NOMO-1 treated with DMSO at 0.1 percent for 48 hours (cell line): ENCODE measurements around the gene ARHGAP30.

Experiments
- DNase-seq: peaks from one replicate; lab custom pipeline; 2025; ENCODE audit not compliant: unreplicated experiment; lab: John Stamatoyannopoulos, UW

ARHGAP30 gene

DNA sequence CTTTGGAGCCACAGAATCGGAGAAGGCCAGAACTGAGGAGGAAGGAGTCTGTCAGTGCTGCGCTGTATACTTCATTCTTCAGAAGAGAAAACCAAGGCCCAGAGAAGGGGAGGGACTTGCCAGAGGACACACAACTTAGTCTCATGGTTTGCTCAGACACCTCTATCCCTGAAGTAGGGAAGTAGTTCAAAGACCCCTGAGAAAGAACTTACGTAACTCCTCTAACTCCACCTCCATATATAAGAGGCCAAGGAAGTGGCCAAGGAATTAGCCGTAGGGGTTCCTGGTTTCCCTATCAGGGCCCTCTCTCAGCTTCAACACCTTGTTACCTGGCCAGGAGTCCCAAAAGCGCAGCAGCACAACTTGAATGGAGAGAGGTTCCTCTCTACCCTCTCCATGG, 20.2 kb upstream of the ARHGAP30 start:
- no peak for DNase-seq

DNA sequence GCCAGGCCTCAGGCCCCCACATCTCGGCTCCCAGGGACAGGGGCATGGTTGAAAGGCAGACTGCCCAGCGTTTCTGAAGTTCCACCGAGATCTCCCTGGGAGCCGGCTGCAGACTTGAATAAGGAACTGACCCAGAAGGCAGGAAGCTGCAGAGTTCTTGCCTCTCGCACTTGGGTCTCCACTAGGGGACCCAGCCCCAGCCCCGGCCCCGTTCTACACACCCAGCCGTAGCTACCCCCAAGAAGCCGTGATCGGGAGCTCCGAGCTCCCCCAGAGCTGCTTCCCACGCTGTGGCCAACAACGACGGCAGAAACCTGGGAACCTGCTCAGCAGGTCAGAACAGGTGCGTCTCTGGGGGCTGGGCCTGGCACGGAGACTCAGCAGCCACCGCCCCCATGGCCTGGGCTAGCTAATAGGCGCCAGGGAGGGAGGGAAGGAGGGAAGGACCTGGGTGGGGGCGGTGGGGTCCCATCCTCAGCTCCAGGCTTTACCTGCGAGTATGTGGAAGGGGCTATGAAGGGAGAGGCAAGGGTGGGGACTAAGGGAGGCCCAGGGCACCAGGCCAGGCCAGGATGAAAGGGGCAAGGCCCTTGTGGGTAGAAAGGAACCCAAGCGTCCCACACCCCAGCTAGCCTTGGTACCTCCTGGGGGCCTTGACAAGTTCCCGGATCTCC, 19.7 kb upstream of the ARHGAP30 start, which contains the start of gene NECTIN4:
TSS of gene NECTIN4 (minus strand) at position 308 of the 674 bp plus-strand sequence. CDS start at position 46, 262 bp downstream.
- DNase-seq = no peak

DNA sequence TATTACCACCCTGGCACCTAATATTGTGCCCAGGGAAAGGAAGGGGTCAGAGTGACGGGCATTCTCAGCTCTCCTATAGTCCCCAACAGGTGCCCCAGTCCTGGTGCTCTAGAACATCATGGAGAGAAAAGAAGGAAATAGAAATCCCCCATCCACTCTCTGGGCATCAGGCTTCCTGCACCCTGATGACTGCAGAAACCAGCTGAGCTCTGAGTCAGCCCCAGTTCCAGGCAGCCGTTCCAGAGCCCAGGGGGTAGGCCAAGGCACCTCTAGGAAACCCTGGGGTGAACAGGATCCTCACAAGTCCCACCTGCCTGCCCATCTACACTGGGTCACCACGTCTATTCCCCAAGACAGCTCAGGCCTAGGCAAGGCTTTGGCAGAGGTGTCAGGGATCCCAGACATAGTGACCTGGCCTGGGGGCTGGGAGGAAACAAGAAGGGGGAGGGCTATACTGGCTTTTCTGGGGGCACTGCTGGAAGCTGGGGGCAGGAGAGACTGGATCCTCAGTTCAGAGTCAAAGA, 19.0 kb upstream of the ARHGAP30 start:
- no peak for DNase-seq

DNA sequence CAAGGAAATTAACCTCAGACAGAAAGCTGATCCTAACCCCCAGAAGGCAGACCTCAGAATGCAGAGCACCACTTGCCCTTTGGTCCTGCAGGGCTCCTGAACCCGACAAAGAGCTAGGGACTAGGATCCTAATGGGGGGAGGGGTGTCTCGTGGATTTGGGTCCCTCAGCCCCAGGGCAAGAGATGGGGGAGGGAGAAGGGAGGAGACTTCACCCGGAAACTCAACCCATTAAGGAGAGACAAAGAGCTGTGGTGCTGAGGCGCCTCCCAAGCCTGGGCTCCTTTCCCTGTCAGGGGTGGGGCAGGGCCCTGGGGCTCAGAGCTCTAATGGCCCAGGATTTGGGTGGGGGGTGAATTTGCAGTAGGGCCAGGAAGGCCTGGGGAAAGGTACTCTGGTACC, 16.8 kb upstream of the ARHGAP30 start:
- DNase-seq = no peak

DNA sequence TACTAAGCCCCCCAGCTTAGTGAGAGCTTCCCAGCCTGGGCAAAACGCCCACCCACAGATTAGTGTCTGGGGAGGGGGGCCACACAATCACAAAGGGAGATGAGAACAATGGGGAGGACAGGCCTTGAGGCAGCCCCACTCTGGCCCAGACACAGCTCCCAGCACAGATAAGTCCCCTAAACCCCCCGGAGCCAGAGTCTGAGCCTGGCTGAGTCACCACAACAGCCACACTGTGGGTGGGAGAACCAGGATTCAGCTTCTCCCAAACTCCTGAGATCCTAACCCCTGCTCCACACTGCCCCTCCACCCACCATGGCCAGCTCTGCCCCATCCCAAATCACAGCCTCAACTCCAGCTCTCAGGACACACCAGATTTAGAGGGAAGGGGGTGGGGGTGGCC, 15.5 kb upstream of the ARHGAP30 start:
- no peak for DNase-seq

DNA sequence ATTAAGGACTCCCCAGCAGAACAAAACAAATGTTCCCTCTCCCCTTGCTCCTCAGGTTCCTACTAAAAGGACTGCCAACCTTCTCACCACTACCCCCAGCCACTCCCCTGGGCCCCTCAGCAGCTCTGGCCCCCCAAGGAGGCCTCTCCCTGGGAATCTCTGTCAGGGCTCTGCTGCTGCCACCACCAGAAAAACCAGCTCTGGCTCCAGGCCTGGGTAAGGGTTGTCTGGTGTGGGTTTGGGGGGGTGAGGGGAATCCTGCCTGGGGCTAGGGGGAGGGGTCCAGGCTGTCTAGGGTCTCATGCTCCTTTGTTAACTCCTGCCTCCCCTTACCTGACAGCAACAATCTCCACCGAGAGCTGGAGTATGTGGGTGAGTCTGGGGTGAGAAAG, 14.9 kb upstream of the ARHGAP30 start:
- no peak for DNase-seq

DNA sequence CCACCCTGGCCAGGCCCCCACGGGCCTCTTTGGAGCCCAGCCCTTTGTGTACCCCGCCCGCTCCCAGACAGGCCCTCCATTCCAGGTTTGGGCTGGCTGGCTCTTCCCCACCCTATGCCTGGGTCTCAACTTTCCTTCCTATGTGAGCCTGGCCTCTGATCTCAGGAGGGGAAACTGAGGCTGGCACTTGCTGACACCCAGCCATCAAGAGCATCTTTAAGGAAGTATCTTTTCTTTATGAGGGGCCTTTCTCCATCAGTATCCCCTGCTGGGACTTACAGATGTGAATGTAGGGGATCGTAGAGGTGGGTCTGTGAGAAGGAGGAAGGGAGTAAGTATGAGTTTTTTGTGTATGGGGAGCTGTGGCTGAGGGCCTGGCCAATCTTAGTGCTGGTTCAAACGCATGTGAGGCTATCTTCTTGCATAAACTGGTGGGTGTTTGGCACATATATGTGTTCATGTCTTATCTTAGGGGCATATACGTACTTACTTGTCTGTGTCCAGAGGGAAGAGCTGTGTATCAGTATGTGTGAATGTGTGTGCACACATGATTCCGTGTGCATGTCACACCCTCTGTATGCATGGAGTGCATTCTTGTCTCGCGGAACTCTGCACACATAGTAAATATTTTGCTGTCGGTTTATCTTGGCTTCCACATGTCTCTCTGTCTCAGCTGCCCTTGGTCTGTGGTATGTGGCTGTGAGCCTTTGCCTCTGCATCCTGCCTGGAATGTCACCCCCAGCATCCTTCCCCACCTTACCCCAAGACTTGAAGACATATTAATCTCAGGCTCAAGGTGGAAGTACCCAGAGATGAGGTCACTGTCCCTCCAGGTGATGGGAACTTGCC, 14.3 kb upstream of the ARHGAP30 start:
- DNase-seq = no peak

DNA sequence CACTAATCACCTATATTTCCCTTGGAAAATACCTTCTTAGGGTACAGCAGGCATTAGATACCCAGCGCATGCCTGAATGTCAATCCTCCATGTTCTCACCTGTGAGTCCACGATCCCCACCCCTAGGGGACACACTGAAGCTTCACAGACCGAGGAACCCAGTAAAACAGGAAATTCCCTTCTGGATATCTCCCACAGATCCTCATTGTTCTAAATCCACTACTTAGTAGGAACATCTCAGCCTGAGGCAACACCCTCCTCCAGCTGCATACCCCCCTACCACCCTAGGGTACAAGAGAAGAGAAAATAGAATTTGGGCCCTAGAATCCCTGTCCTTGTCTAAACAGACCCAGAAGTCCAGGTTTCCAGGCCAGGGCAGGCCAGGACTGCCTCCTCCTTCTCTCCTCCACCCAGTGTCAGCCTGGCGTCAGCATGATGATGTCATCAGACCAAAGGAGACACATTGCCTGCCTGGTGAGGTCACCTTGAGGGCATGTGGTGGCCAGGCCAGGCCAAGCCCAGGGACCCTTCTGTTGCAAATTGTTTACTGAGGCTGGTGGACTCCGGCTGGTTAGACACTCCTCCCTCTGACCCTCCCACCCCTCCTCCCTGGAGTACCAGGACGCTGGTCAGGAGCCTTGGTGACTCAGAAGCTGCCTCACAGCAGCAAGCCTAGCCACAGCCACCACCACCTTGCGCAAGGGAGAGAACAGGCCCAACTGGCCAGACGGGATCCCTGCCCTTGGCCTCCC, 13.5 kb upstream of the ARHGAP30 start:
- peak; percentile 85 for DNase-seq

DNA sequence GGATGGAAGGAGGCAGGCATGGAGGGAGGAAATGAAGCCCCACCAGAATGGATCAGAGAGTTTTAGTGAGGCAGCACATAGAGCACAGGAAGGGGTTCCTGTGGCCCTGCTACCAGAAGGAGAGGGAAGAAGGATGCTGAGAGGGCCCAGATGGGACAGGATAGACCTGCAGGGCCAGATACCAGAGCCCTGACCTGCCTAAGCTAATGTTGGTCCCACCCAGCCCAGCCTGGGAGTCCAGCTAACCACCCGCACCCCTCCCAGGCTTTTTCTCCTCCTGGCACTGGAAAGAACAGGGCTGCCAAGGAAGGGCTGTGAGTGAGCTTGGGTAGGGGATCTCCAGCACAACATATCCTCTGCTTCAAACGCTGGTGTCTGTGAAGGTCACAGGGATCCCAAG, 12.8 kb upstream of the ARHGAP30 start:
- DNase-seq = no peak

DNA sequence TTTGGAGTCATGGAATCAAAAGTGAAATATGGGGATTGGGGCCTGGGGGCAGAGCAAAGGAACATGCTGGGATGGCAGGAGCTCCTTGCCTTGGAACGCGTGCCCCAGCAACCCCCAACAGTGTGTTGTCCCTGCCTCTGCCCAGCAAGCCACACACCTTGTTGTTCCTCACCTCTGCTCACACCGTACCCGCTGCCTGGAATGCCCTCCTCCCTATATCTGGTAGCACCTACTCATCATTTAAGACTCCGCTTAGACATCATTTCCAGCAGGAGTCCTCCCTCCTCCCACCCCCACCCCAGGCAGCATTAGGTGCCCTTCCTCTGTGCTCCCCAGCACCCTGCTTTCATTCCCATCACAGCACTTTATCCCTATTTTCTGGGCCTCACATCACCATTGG, 11.8 kb upstream of the ARHGAP30 start:
- no peak for DNase-seq

DNA sequence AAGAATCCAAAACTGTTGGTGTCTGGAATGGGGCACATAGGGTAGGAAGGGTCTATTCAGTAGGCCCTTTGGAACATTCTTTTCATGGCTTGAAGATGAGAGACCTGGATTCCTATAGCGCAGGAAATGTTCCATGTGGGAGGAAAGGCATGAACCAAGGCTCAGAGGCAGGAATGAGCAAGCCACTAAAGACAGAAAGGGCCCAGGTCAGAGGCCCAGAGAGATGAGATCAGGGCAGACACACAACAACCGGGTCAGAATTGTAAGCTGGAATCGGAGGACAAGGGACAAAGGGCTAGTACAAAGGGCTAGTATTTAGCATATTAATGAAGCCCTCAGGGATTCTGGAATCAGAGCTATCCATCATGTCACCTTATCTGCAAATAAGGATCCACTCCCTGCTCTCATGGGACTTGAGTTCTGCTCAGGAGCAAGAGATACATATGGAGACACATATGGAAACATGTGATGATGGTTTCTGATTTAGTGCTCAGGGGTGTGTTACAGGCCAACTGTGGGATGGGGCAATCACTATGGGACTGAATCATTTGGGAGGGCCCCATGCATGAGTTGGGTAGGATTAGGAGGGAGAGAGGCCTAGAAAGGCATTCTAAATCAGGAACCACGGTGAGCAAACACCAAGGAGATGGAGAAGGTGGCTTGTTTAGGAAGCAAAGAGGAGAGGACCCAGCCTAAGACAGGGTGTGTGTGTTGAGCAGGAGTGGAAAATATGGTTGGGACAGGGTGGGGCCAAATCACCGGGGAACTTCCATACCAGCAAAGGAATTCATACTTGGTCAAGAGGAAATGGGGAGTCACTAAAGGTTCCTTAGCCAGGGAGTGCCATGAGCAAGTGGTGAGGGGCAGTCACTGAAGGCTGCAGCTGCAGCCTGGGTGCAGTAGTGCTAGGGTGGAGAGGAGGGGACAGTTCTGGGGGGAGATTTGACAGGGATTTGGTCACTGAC, 11.0 kb upstream of the ARHGAP30 start:
- DNase-seq = no peak

DNA sequence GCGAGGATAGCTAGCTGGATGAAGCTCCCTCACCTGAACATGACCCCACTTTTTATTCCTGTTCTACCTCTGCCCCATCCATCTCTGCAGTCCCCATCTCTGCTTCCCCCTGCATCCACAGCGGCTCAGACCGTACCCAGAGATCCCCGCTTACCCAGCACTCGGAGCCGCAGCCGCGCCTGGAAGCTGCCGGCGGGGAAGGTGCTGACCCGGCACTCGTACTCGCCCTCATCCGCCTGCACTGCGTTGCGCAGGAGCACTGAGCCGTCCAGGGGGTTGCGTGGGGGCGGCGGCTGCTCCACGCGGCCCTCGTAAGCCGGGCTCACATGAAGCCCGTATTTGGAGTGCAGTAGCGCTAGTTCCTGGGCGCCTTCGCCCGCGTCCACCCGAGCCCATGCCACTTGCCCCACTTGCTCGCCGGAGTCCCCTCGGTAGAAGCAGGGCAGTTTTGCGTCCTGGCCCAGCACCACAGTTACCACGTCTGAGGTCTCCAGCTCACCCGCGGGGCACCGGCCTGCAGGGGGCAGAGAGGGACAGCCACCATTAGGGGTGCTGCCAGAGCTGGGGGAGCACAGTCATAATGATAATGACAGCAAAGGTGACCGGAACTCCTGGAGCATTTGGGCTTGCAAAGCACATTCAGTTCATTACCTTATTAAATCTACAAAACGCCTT, 9.9 kb upstream of the ARHGAP30 start:
- no peak for DNase-seq

DNA sequence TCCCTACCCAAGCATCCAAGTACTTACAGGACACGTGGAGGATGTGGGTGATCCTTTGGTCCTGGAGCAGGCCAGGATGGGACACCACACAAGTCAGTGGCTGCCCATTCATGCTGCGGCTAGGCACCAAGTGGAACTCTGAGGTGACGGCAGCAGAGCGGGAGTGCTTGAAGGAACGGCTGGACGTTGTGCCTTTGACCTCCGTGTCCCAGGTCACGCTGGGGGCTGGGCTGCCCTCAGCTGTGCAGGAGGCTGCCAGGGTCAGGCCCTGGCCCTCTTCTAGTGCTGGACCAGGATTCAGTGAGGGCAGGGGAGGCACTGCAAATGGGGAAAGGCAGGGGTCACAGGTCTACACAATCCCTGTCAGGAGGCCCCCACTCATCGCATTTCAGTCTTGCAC, 7.7 kb upstream of the ARHGAP30 start:
- no peak for DNase-seq

DNA sequence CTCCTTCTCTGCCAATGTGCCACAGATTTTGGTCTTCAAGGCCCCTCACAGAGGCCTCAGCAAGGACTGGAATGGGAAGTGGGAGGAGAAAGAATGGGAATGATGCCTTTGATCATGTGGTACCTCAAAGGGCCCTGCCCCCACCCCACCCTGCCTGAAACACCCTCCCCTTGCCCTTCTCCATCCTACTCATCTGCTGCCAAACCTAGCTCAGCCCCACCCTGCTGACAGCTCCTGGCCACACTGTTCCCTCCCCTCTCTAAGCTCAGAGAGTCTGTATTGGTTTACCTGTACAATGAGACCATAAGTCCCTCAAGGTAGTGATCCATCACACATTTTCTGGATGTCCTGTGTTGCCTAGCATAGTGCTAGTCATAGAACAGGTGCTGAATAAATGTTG, 6.7 kb upstream of the ARHGAP30 start:
- DNase-seq = no peak

DNA sequence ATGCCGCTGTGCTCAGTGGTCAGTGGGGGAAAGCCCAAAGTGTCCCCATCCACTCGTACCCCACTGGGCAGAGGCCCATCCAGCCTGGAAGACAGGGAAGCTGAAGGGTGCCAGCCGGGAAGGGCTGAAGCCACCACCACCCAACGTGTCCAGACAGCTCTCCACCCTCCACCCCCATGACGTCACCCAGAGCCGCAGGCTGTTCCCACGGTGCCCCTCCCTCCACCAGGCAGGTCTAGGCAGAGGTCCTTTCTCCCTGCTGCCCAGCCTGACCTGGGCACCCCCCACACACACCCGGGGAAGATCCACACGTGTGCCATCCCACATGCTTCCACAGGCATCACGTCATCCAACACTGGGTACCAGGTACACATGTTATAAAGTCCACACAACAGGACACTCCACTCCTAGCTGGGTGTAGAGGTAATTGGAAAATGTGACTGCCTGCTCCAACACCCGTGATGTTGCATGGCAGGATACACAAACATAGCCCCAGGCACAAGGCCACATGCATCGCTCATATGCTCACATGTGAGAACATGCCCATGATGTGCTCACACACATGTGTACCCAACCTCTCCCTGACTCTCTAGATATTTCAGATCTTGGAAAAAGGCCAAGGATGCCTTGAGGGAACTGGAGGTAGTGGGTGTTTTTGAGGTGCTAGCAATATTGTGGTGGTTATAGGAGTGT, 5.1 kb upstream of the ARHGAP30 start:
- no peak for DNase-seq

DNA sequence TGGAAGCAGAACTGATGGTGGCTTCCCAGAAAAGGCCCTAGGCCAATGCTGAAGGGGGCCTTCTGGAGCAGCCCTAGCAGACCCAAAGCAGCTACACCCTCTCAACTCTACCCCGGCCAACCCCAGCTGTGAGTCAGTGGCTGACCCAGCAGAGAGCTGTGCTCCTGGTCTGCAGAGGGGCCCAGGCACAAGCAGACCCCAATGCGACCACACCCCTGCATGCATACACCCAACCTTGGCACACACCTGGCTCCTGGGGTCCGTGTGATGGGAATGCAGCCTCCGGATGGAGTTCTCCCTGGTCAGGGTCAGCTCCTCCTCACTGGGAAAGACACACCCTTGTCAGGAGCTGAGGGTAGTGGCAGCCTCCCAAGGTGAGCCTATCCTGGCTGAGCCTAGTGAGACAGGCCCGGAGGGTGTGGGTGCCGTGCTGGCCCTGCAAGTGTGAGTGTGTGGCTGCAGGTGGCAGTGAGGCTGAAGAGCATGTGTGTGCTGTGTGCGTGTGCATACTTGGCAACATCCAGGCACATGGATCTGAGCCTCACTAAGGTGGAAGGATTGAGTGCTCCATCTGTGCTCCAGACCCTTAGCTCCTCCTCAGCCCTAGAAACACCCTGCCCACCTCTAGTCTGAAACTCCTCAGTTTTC, 3.9 kb upstream of the ARHGAP30 start:
- DNase-seq = no peak

DNA sequence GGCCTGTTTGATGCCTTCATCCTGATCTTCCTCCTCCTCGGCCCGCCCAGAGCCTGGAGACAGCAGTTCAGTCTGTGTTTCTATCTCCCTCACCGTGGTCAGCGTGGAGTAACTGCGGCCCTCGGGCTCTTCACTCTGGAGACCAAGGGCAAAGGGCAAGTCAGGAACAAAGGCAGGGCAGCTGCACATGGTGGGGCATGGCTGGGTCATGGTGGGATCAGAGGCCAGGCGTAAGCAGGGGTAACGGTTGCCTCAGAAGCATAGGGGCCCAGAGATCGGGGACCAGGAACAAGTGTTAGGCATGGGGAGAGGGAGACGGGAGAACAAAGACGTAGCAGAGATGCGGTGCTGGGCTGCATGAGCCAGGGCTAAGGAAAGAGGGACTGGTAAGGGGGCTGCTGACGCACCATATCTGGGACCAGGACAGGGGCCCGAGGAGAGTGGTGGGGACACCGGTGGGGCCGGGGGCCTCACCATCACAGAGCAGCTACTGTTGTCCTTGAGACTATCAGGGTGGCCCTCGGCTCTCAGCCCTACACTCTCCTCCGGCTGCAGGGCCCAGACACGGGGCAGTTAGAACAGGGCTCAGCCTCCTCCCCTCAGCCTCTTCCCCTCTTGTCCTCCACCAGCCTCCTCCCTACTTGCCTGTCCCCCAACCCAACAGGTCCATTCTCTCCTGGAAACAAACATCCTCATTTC, 3.2 kb upstream of the ARHGAP30 start:
- no peak for DNase-seq

DNA sequence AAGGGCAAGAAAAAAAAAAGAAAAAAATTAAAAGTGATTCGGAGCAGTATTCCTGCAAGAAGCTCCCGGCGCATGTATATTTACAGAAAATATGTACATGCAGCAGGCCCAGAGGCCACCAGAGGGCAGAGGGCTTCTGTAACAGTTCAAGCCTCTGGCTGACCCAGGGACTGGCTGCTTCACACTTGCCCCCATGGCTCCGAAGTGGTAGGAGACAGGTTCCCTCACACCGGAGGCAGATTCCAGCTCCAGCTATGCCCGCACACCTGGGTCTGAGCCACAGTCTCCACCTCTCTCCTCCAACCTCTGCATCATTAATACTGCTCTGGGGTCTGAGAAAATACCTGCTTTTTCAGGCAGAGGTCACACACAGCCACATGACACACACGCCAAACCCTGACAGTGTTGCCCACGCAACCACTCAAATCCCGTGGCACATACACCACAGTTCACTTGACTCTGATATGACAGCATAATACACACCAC, 2.2 kb upstream of the ARHGAP30 start:
- peak; percentile 65 for DNase-seq
